T-helper 2 cell (primary cell): ENCODE data around the gene ILF3.

Source experiments
- DNase-seq, 5 experiments: peaks; one replicate each; pipeline versions ENCODE4 v3.0.0 to v3.0.0-alpha.2; 2012 to 2022

Gene ILF3

DNA sequence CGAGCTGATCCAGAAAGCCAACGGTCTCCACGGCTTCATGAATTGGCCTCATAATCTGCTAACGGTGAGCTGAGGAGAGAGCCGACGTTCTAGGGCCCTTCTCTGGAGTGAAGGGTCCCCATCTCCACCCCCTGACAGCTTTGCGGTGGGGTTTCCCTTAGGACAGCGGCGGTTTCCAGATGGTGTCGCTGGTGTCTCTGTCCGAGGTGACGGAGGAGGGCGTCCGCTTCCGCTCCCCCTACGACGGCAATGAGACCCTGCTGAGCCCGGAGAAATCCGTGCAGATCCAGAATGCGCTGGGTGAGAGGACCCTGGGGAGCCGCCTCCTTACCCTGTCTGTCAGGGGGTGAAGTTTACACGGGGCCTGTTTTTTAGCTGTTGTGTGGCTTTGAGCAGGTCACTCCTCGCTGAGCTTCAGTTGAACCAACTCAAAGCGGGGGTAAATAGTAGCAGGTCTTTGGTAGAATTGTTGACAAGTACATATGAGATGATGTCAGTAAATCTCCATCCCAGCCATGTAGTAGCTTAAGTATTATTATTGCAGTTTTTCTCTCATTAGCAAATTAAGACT is 47.9 kb downstream of the ILF3 start:
- peak in 1 of 5 experiments; percentile 18 for DNase-seq

DNA sequence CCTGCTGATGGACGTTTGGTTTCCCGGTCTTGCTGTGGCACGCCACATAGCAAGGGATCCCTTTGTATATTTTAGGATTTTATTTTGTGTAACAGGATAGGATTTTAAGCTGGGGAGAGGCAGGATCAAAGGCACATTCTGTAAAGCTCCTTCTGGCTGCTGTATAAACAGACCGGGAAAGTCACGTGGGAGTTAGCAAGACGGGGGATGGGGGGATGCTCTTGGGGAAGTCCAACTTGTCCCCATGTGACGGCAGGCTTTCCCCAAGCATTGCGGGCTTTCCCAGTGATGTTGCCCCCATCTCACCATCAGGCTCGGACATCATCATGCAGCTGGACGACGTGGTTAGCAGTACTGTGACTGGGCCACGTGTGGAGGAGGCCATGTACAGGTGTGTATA is 52.8 kb downstream of the ILF3 start:
- DNase-seq, result no peak

DNA sequence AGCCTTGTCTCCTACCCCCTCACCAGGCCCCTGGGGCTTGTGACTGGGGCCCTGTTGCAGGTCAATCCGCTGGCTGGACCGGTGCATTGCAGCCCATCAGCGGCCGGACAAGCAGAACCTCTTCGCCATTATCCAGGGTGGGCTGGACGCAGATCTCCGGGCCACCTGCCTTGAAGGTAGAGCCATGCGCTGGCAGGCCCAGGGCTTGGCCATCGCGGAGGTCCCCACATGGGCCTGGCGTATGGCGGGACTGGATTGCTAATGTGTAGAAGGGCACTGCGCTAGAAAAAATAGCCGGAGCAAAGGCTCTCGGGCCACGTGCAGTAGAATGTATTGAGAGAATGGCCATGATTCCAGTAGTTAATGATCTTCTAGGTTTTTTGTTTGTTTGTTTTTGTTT is 53.3 kb downstream of the ILF3 start:
- DNase-seq, result no peak

DNA sequence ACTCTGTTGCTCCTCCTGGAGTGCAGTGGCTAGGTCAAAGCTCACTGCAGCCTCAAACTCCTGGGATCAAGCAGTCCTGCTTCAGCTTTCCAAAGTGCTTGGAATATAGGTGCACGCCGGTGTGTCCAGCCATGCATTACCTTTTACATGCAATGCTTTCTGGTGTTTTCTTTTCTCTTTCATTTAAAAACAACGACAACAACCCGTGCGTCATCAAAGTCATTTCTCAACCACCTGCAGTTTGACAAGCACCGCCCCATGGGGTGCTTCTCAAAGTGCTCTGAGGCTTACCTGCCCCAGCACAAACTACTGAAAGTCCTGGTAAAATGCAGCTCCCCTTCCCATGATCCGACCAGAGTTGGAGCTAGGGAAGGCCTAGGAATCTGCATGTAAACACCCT is 54.1 kb downstream of the ILF3 start:
- DNase-seq, result no peak

DNA sequence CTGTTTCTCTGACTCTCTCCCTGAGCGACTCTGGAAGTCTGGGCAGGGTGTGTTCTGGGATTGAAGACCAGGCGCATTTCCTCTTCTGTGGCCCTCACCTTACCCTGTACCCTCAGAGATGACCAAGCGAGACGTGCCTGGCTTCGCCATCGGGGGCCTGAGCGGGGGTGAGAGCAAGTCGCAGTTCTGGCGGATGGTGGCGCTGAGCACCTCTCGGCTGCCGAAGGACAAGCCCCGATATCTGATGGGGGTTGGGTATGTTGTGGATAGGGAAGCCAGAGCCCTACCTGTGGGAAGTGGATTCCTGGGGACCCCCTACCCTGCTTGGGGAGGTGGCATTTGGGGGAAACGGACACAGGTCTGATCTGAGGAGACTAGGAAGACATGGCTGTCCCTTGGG is 57.9 kb downstream of the ILF3 start:
- no peak for DNase-seq

DNA sequence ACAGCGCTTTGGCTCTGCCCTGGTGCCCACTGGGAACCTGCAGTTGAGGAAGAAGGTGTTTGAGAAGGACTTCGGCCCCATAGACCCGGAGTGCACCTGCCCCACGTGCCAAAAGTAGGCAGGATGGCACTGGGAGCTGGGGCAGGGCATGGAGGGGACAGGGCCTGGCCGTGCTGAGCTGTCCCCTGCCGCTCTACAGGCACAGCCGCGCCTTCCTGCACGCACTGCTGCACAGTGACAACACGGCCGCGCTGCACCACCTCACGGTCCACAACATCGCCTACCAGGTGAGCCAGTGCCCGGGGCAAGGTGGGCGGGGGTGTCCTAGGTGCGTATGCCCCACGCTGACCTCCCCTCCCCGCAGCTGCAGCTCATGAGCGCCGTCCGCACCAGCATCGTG is 58.6 kb downstream of the ILF3 start:
- no peak for DNase-seq

DNA sequence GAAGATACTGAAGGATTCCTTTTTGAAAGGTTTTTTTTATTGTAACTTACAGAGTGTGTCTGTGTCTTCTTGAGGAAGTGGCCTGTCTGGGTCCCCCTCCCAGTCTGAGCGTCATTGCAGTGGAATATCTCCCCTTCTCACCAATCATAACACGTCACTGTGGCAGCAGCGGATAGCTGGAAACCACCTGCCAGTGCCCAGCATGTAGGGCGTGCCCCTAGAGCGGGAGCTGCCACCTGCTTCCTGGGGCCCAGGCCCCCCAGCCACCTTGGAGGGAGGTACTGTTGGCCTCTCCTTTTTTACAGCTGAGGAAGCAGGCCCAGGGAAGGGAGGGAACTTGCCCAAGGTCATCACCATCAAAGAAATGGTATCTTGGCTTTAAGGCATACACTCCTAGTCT is 59.2 kb downstream of the ILF3 start:
- no peak for DNase-seq

DNA sequence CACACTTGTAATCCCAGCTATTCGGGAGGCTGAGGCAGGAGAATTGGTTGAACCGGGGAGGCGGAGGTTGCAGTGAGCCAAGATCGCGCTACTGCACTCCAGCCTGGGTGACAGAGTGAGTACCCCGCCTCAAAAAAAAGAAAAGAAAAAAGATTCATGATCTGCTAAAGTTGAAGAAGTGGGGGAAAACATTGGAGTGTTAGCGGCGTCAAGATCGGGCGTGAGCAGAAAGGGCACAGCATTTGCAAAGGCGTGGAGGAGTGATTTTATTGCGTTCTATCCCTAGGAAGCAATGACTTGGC is 62.9 kb downstream of the ILF3 start:
- no peak for DNase-seq

DNA sequence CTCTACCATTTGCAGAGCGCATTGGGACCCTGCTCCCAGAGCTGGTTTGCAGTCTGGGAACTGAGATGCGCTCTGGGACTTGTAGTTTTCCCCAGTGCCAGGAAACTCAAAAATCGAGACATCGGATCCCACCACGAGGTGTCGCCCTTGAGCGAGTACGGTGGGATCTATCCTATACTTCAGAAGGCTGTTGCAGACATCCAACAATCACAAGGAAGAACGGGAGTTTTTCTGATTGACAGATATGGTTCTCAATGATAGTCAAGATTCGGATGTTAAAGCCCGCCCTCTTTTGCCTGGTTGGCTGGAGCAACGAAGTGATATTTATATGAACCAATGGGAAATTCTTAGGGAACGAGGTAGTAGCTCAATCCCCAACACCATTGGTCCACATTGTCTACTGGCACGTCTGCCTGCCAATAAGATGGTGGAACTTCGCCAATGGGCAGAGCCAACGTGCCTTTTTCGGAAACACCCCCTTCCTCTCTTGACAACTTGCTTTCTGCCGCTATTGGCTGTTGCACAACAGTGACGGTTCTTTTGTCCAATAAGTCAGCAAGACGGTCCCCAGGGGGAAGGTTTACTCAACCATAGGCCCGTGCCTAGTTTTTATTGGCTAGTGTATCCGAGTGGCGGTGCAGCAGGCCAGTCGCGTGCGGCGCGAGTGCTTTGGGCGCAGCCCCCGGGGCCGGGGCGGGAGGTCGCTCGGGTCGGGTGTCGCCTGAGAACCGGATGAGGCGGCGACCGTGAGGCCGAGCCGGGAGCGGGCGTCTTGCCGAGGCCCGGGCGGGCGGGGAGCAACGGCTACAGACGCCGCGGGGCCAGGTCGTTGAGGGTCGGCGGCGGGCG is 63.4 kb downstream of the ILF3 start, which contains the start of gene DNM2:
Gene DNM2 (plus strand): TSS at position 724 of the 849 bp plus-strand sequence. CDS start 164 bp downstream, outside the sequence.
- DNase-seq, result peak; percentile 93 to 100 (median 97)

DNA sequence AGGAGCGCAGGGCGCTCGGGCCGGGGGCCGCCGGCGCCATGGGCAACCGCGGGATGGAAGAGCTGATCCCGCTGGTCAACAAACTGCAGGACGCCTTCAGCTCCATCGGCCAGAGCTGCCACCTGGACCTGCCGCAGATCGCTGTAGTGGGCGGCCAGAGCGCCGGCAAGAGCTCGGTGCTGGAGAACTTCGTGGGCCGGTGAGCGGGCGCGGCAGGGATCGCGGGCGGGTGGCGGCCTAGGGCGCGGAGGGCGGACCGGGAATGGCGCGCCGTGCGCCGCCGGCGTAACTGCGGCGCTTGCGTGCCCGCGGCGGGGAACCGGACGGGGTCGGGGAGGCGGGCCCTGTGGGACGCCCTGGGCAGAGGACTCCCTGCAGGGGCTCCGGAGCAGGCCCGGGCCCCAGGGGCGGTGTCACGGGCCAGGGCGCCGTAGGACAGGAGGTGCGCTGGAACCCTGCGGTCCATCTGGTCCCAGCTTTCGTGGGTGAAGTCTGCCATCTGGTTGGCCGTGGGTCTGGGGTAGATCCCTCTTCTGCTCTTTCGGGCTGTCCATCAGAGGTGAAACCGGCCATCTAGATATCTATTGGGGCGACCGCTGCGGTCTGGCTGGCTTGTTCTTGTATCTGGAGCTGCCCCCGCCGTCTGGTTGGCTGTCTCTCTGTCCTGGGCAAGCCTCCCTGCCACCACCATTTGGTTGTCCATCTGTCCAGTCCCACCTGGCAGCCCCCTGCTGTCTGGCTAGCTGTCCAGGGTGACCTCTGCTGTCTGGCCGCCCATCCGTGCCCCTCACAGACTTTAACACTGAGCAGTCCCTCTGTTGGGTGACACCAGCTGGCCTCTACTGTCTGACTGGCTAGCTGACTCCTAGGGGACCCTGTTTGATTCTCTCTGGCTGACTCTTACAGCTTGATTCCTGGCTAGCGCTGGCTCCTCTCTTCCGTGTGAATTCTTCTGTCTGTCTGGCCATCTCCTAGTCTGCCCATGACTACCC is 64.4 kb downstream of the ILF3 start:
- peak; percentile 16 to 74 (median 38) for DNase-seq

DNA sequence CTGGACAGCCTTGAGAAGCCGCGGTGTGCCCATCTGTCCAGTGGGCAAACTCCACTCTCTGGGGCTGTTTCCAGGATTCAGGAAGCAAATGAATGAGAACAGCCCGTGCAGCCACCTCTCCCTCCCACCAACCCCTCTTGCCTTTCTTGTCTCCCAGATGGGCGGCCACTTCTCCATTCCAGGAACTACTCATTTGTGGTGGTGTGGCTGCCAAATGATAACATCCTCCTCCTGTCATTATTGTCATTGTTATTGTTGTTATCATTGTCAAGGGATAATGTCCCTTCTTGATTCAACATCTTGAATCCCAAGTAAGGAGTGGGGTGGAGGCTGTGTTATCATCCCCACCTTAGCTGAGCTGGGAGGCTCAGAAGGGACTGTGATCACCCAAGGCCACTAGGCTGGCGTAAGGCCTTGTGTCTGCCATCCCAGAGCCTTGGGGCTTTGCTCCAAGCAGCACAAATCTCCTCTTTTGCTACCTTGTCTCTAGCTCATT is 65.4 kb downstream of the ILF3 start:
- peak in 1 of 5 experiments; percentile 35 for DNase-seq

DNA sequence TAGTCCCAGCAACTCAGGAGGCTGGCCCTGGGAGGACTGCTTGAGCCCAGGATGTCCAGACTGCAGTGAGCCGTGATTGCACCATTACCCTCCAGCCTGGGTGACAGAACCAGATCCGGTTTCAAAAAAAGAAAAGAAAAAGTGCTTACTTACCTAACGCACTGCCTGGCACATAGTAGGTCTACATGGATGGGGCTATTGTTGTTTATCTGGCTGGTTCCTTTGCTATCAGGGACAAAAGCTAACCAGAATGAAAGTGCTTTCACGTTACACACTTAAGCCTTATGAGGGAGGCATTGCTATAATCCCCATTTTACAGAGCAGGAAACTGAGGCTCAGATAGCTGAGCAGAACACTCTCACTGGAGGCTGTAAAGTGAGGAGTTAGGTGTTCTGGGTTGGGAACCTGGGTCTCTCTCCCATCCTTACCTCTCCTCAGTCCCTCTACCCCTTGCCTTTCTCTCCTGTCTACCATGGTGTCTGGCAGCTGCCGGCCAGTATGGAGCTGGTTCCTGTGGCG is 66.5 kb downstream of the ILF3 start:
- no peak for DNase-seq

DNA sequence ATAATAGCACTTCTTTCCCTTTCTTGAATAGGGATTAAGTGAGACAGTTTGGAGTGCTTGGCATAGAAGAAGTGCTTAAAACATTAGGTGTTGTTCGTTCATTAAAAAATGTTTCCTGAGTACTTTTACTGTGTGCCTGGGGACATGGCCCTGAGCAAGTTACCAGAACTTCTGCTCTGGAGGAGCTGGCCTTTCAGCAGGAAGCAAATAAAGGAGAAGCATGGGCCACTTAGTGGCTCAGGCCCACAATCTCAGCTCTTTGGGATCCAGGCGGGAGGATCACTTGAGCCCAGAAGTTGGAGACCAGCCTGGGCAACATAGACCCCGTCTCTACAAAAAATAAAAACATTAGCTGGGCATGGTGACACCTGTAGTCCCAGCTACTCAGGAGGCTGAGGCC is 69.4 kb downstream of the ILF3 start:
- no peak for DNase-seq

DNA sequence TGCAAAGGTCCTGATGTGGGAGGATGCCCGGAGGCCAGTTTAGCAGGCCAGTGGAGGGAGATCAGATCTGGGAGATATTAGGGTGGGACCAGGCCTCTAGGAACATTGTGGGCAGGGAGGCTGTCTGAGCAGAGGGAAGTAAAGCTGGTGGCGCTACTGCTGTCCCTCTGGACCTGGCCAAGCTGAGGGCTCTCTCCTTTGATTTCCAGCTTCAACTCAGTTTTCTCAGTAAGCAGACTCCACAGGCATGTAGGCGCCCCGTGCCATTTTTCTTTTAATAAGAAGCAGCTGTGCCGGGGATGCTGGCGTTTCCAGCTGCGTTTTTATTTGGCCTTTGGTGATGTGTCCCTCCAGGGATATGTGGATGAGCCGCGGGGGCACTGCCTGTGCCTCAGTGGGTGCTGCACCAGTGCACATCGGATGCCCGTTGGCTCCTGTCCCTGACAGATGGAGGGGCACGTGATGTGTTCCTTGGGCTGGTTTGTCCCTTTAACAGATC is 70.5 kb downstream of the ILF3 start:
- no peak for DNase-seq

DNA sequence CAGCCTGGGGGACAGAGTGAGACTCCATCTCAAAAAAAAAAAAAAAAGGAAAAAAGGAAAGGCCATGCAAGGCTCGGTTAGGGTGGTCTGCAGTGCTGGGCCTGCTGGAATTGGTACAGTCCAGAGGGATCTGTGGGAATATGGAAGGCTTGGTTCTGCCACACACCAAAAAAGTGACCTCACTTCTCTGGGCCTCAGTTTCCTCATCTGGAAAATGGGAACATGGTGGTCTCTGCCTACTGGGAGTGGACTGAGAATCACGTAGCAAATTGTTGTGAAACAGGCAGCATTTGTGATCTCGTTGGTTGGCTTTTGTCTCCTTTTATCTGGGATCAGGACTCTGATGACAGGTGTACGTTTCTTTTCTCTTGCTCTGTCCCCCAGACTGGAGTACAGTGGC is 71.3 kb downstream of the ILF3 start:
- DNase-seq, result no peak

DNA sequence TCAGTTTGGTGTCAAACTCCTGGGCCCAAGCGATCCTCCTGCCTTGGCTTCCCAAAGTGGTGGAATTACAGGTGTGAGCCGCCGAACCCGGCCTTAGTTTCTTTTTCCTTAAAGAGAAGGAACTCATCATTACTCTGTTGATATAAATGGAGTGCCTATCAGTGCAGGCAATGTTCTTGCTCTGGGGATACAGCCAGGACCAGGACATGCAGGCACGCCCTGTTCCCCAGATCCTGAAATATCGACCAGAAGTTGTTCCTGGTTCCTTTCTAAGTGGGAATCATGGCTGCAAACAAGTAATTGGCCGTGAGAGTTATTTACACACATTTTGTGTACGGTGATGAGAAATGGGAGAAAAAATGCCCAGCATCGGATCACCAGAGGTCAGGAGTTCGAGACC is 72.1 kb downstream of the ILF3 start:
- DNase-seq, result no peak

DNA sequence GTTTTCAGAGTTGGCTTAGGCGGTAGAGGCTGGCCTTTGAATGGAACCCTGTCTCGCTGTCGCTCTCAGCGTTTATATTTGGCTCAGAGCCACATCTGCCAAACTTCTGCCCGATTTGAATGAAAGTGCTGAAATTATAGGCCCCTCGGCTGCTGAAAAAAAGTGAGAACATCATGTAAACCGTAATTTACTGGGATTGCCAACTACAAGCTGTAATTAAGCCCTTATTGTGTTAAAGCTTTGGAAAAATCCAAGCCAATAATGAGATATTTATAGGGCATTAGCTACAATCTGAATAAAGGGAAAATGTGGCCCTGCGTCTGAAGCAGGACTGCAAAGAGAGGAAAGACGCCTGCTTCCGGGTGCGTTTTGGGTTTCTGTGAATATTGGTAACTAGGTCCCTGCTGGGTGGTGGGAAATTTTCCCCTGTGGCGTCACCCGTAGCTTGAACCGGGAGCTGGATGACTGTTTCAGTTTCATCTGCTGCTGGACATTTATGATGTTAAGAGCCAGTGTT is 73.6 kb downstream of the ILF3 start:
- DNase-seq, result no peak

DNA sequence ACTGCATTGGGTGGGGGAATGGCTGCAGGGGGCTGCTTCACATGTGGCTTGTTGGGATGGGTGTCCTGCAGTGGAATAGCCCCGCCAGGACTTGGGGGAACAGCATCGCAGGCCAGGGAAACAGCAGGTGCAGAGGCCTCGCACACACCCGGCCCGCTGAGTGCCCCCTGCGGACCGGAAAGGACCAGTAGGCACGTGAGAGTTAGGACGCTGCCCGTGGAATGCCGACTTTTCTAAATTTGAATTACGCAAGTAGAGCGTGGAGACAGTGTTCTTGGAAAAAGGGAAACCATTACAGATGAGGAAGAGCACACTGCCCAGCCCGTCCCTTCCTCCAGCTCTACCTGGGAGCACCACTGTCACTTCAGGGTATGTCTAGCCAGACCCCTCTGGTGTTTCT is 75.3 kb downstream of the ILF3 start:
- DNase-seq, result no peak

DNA sequence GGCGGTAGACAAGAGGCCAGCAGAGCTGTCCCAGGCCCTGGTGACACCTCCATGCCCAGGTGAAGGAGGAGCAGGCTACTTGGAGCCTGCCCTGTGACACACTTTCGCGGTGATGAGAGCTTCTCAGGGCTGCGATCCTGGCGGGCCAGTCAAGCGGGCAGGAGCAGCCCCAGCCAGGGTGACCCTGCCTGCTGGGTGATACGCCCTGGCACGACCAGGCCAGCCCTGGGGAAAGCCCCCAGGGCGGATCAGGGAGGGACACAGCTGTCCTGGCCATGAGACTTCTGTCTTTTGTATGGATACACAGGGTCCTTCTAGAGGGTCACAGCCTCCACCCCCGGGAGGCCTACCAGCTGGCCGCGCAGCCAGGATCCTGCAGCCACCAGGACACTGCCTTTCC is 76.8 kb downstream of the ILF3 start:
- DNase-seq, result no peak

DNA sequence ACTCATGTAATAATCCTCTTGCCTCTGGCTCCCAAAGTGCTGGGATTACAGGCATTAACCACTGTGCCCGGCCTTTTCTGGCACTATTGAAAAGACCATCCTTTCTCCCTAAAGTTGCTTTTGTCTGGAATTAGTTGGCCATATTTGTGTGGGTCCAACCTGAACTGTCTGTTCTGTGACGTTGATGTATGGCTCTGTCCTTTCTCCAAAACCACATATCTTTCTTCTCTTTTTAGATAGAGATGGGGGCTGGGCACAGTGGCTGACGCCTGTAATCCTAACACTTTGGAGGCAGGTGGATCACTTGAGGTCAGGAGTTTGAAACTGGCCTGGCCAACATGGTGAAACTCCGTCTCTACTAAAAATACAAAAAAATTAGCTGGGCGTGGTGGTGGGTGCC is 81.6 kb downstream of the ILF3 start:
- DNase-seq, result no peak

DNA sequence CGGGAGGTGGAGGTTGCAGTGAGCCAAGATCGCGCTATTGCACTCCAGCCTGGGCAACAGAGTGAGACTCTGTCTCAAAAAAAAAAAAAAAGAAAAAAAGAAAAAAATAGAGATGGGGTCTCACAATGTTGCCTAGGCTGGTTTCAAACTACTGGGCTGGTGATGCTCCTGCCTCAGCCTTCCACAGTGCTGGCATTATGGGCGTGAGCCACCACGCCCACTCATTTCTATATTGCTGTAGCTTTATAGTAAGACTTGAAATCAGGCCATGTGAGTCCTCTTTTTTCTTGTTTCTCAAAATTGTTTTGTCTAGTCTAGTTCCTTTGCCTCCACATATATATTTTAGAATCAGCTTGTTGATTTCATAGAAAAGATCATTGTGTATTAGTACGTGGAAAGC is 82.0 kb downstream of the ILF3 start:
- no peak for DNase-seq

DNA sequence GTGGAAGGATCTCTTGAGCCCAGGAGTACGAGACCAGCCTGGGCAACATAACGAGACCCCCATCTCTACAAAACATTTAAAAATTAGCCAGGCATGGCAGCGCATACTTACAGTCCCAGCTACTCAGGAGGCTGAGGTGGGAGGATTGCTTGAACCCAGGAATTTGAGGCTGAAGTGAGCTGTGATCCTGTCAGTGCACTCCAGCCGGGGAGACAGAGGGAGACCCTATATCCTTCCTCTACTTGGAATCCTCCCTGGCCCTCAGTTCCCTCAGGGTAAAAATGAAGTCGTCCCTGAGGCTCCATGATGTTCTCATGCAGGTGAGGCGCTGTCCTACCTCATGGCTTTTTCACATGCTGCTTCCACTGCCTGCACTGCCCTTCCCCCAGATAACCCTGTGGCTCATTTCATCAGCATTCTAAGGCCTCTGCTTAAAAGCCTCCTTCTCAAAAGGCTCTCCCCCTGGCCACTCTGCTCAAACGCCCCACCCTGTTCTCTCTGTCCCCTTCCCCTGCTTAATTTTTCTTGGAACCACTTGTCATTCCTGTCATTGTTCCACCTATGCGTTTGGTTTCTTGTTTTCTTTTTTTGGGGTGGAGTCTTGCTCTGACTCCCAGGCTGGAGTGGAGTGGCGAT is 82.9 kb downstream of the ILF3 start:
- DNase-seq, result no peak
